NCI-H82 treated with DMSO at 0.1 percent for 48 hours (cell line): ENCODE results near the gene ASPDH.
"Not testable (repeated sequence)": the region's sequence is repeated elsewhere in the genome, so short reads cannot be mapped to it uniquely, and the experiment has no call there.

ENCODE experiments used
- DNase-seq: peaks from one replicate; lab custom pipeline; 2025; ENCODE audit not compliant: unreplicated experiment; lab: John Stamatoyannopoulos, UW

The ASPDH gene

DNA sequence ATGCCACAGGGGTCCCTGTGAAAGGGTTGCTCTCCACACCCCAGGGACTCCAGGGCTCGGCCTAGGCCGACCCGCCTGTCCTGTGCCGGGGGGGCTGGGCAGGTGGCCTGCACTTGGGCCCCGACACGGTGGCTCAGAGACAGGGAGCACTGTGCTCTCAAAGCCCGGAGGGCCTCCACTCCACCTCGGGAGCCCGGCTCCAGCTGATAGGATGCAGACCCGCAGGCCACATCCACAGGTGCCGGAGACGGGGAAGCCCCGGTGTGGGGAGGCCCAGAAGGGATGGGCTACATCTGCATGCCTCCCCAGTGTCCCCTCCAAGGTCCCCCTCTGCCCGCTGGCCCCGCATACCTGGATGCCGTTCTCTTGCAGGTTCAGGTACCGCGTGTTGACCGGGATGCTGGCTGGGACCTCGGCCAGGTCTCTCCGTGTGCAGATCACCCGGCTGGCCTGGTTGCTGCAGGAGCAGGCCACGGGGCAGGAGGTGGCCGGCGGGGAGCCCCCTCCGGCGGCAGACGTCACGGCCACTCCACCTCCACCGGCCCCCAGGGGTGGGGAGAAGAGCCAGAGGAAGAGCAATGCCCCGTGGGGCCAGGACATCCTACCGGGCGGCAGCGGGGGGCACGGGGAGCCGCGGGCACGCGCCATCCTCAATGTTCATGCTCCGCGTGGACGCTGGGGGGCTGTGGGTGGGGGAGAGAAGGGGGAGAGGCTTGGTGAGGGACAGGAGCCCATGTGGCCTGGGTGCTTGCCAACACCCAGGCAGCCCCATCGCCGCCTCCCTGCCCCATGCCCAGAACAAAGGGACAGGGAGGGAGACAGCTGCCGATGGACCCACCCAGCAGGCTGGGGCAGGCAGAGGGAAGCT is 34.7 kb upstream of the ASPDH start:
- DNase-seq: no peak

- no peak for DNase-seq
These were observed 33.9 kb upstream of the ASPDH start for GRCh38 chr19:50547385-50548190.

DNA sequence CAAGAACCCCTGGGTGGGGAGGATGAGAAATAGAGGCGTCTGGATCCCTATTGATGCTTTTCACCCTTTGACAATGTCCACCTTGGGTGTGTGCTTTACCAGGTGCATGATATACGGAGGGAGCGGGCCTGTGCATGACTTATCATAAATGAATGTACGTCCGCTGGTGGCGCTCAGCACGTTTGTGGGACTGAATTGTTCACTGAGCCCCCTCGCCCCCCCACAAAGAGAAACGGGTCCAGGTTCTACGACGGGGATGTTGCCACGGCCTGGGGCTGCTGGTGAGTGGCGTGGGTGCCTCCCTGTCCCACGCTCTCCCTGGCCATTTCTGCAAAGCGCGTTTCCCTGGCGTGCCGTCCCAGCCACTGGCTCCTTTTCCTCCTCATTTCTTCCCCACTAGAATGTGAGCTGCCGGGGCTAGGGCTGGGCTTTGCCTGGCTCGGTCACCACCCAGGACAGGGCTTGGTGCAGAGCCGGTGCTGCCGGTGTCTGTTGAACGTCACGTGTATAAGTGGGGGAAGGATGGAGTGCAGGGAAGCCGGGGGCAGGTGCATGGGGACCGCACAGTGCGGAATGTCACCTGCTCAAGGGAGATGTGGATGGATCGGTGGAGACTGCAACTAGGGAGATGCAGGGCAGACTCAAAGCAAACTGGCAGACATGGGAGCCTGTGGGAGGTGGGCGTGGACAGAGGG is 33.0 kb upstream of the ASPDH start:
- no peak for DNase-seq

DNA sequence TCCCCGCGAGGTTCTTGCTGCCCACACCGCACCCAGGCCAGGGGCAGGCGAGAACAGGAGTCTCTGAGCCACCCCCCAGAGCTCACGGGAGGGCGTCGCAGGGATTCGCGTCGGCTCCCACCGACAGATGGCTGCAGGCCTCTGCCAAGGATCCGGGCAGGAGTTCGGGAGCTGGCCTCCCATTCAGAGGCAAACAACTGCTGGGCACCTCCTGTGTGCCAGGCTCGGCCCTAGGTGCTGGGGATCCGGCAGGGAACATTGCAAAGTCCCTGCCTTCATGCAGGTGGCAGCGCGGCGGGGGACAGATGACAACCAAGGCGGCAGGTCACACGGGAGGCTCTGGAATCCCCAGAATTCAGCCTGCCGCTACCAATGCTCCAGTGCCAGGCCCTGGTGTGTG is 29.2 kb upstream of the ASPDH start:
- DNase-seq: no peak

- DNase-seq: peak; percentile 5
These were observed 24.1 kb upstream of the ASPDH start for GRCh38 chr19:50537769-50538230.

DNA sequence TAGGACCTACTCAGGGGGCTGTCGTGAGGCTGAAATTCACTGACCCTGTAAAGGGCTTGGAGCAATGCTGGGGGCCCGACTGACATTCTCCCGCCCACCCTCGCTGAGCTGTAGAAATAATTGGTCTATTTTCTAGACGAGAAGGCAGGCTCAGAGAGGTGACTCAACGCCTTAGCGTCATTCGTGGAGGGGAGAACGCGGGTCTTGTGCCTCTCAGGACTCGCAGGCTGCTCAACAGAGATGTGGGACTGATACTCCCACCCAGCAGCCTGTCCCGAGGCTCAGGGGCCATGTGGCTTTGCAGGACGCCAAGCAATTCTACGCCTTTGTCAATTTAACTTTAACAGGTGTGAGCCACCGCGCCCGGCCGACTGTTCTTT is 23.6 kb upstream of the ASPDH start:
- DNase-seq: no peak

DNA sequence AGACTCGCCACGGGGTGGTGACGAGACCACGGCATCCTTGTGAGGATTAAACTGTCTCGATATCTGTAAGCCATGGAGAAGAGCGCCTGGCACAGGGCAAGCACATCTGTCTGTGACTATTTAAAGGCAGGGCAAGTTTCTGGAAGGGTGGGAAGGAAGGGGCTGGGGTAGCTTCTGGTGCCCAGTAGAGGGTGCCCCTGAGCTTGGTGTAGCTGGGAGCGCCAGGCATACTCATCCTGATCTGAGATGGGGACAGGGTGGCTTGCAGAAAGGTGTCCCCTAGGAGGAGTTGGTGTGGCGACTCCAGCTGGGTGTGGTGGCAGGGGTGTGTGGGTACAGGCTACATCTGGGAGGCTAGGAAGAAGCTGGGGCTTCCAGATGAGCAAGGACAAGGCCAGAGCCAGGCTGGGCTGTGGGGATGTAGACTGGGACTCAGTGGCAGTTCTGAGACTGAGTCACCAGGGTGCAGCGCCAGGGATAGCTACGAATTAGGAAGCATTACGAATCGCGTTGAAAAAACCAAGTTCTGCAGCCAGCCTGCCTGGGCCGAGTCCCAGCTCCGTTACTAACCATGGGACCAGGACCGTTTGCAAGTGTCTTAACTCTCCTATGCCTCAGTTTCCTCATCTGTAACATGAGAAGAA is 23.1 kb upstream of the ASPDH start:
- DNase-seq: no peak

- no peak for DNase-seq
These were observed 22.0 kb upstream of the ASPDH start for GRCh38 chr19:50535672-50536187.

- DNase-seq: no peak
These were observed 20.8 kb upstream of the ASPDH start for GRCh38 chr19:50534478-50534877.

- DNase-seq: no peak
These were observed 19.2 kb upstream of the ASPDH start for GRCh38 chr19:50532952-50533351.

DNA sequence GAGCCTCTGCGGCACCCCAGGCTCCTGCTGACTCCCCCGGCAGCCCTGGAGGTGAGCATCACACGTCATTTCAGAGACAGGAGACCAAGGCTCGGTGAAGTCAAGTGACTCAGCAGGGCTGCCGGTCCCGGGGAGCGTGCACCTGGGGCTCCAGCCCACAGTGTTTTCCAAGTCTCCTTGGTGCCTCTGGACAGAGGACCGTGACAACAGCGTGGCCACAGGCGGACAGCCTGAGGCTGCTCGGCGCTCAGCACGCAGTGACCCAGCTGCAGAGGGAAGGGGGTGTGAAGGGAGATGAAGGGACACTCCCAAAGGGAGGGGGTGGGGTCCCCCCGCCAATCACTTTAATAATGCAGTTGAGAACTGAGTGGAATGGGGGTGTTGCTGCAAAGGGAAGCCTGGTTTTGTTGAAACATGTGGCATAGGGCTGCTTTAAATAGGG is 17.5 kb upstream of the ASPDH start:
- no peak for DNase-seq

DNA sequence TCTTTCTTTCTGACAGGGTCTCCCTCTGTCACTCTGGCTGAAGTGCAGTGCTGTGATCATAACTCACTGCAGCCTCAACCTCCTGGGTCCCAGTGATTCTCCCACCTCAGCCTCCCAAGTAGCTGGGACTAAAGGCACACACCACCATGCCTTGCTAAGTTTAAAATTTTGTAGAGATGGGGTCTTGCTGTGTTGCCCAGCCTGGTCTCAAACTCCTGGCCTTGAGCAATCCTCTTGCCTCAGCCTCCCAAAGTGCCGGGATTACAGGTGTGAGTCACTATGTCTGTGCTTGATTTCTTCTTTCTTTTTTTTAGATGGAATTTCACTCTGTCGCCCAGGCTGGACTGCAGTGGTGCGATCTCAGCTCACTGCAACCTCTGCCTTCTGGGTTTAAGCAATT is 14.3 kb upstream of the ASPDH start:
- not testable (repeated sequence) for DNase-seq

GRCh38 chr19:50522881-50523280 is 9.2 kb upstream of the ASPDH start:
- DNase-seq: no peak

- DNase-seq: no peak
These were observed 7.2 kb upstream of the ASPDH start for GRCh38 chr19:50520822-50521465.

GRCh38 chr19:50519006-50519575 is 5.4 kb upstream of the ASPDH start:
- no peak for DNase-seq

- no peak for DNase-seq
These were observed 4.6 kb upstream of the ASPDH start for GRCh38 chr19:50518091-50519005.

DNA sequence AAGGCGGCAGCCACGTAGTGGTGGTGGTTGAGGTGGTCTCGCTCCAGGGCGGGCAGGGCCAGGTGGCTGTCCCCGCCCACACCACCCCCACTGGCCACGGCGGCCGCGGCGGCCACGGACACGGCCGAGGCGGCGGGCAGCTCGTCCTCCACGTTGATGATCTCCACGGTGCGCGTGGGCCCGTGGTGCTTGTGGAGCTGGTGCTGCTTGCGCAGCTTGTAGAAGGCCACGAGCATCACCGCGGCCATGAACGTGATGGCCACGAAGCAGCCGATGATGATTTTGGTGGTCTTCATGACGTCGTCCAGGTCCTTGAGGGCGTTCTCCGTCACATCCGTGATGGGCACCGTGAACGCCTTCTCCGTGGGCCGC is 4.0 kb upstream of the ASPDH start:
- DNase-seq: no peak

DNA sequence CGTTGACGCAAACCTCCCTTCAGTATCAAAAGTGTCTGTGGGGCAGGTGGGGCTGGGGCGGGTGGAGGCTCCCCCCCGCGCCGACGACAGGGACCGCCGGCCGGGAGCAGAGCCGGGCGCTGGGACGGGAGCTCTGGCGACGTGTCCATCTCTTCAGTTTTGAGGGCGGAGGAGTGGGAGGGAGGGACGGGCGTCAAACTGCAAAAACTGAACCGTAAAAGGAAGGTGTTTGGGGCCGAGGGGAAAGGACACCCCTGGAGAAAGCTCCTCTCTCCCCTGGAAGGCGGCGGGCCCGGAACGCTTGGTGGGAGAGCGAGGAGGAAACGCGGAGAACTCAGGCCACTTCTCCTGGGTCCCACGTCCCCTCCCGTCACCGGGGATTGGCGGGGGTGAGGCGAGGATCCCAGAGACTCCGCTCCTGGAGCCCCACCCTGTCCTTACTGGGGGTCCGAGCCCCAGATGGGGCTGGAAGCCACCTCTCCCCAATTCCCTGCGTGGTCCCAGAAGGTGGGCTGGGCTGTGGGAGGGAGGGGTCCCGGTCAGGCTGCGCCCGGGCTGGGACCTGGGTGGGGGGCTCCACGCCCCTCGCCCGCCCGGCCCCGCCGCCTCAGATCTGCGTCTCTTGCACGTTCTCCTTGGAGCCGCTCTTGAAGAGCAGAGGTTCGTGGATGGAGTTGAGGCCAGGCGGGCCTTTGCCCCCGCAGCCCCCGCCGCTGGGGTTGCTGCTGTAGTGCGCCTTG is 3.4 kb upstream of the ASPDH start:
- no peak for DNase-seq
